HepG2 (cell line): Measurements from ENCODE around the gene FRMD3. TPM values are rescaled to one million over a fixed set of nuclear protein-coding genes. Genes with fewer than 3 reads are reported as not detected.

Experiments
- ATAC-seq: fragments of 200-7000 bp; cut with Tn5 transposase; 3 replicates; pipeline ENCODE4 v1.9.1; 2020; ENCODE audit warnings: mild to moderate bottlenecking, moderate library complexity
- BruUV-seq: library from RNA; stranded (reverse); fragments of 400-500 nt; replicated peaks from 2 replicates; lab custom pipeline; 2021; lab: Mats Ljungman, UMichigan
- CTCF ChIA-PET: fragments of 300-600 bp; formaldehyde crosslinking; extraction: SDS; loops from one replicate; lab custom pipeline; 2021; ENCODE audit warnings: low total read pairs, inconsistent platforms, low intra/inter-chr PET ratio; lab: Yijun Ruan, JAX
- POLR2A ChIA-PET: fragments of 350-600 bp; sonication (Branson Sonifier 250); formaldehyde crosslinking; loops from one replicate; lab custom pipeline; 2020; ENCODE audit warnings: antibody characterized with exemption, inconsistent platforms; lab: Yijun Ruan, JAX
- DNase-seq: peaks from one replicate; pipeline ENCODE4 v3.0.0-alpha.2; 2015; ENCODE audit warnings: low spot score
- FAIRE-seq: peaks from 3 replicates; lab custom pipeline; 2011; peaks lifted over from hg19 to GRCh38; lab: Jason Lieb, UNC
- H2AFZ ChIP-seq: one replicate; pipeline ENCODE4 v1.6.1; 2011; ENCODE audit warnings: low read length, inconsistent platforms
- H3K27ac ChIP-seq: fragments of 300-600 bp; 3 replicates; pipeline ENCODE4 v1.8.0; 2011; ENCODE audit warnings: mixed run types, mild to moderate bottlenecking, mixed read lengths, low read length, inconsistent platforms; ENCODE audit not compliant: insufficient read depth; ENCODE audit errors: extremely low read length
- H3K27me3 ChIP-seq, 2 experiments: fragments of 200-600 bp in 1 of 2; 2 replicates in 1 of 2; 3 replicates in 1 of 2; pipeline versions ENCODE4 v1.6.0 to v1.8.0; 2011; ENCODE audit warnings: low read length in 2 of 2, mild to moderate bottlenecking in 2 of 2, moderate library complexity in 2 of 2, inconsistent platforms in 1 of 2; ENCODE audit not compliant: insufficient read depth in 2 of 2, control insufficient read depth in 1 of 2
- H3K36me3 ChIP-seq, 2 experiments: fragments of 200-600 bp in 1 of 2; replicated peaks in 1 of 2; 2 replicates in 1 of 2; 3 replicates in 1 of 2; pipeline versions ENCODE4 v1.5.1 to v1.8.0; 2011; ENCODE audit warnings: low read length in 2 of 2, inconsistent platforms in 1 of 2; ENCODE audit not compliant: insufficient read depth in 2 of 2, control insufficient read depth in 1 of 2
- H3K4me1 ChIP-seq: 2 replicates; pipeline ENCODE4 v1.5.1; 2012; ENCODE audit warnings: low read length, inconsistent platforms; ENCODE audit not compliant: insufficient read depth
- H3K4me2 ChIP-seq: 2 replicates; pipeline ENCODE4 v1.6.0; 2011; ENCODE audit warnings: low read depth, low read length, inconsistent platforms
- H3K4me3 ChIP-seq, 3 experiments: fragments of 200-600 bp in 1 of 3; sonication (generic), shearing (Covaris generic) in 1 of 3; replicated peaks in 1 of 3; 2 replicates each; pipeline ENCODE4 v1.5.1; 2011 to 2016; ENCODE audit warnings: low read length in 3 of 3, inconsistent platforms in 2 of 3, low read depth in 2 of 3, mild to moderate bottlenecking in 2 of 3, control low read depth in 1 of 3, mixed read lengths in 1 of 3; ENCODE audit not compliant: insufficient read depth in 1 of 3
- H3K79me2 ChIP-seq: one replicate; pipeline ENCODE4 v1.6.1; 2011; ENCODE audit warnings: low read length, inconsistent platforms; ENCODE audit not compliant: insufficient read depth
- H3K9ac ChIP-seq: 2 replicates; pipeline ENCODE4 v1.6.0; 2011; ENCODE audit warnings: mild to moderate bottlenecking, low read depth, low read length, inconsistent platforms; ENCODE audit not compliant: insufficient read depth
- H3K9me3 ChIP-seq: 2 replicates; pipeline ENCODE4 v1.5.1; 2012; ENCODE audit warnings: mild to moderate bottlenecking, low read length
- H4K20me1 ChIP-seq: 2 replicates; pipeline ENCODE4 v1.6.0; 2011; ENCODE audit warnings: inconsistent platforms, mild to moderate bottlenecking, low read length, moderate library complexity; ENCODE audit not compliant: insufficient read depth
- CBX2 ChIP-seq, 2 experiments: fragments of 200-600 bp in 1 of 2; sonication (generic); formaldehyde crosslinking in 1 of 2; IDR thresholded peaks; 2 replicates each; pipeline versions ENCODE4 v1.7.0 to v1.8.1; 2018 to 2022; ENCODE audit warnings: low read depth in 2 of 2, low read length in 1 of 2, mild to moderate bottlenecking in 1 of 2, missing genetic modification reagents in 1 of 2
- HMGA1 ChIP-seq: sonication (generic); formaldehyde crosslinking; conservative IDR thresholded peaks from 2 replicates; pipeline ENCODE4 v1.4.0; 2020; ENCODE audit warnings: missing genetic modification reagents
- MXD3 ChIP-seq: IDR thresholded peaks from 2 replicates; pipeline ENCODE4 v1.6.1; 2016; ENCODE audit warnings: mild to moderate bottlenecking, missing biosample characterization, missing genetic modification reagents
- NFKB2 ChIP-seq: sonication (generic); formaldehyde crosslinking; IDR thresholded peaks from 2 replicates; pipeline ENCODE4 v1.4.0; 2020; ENCODE audit warnings: missing genetic modification reagents, borderline replicate concordance
- POGZ ChIP-seq: sonication (generic); formaldehyde crosslinking; IDR thresholded peaks from 2 replicates; pipeline ENCODE4 v1.4.0; 2020; ENCODE audit warnings: mild to moderate bottlenecking, missing genetic modification reagents
- ZNF589 ChIP-seq: sonication (generic); formaldehyde crosslinking; conservative IDR thresholded peaks from 2 replicates; pipeline ENCODE4 v1.8.0; 2022; ENCODE audit warnings: mild to moderate bottlenecking, moderate library complexity, missing genetic modification reagents
- WGBS: methylation state at CpG from one replicate; pipeline ENCODE4 v1.1.6; 2017; ENCODE audit warnings: low lambda C conversion rate; 5-methylcytosine and 5-hydroxymethylcytosine counted together
- in situ Hi-C: cut with HindIII; loops from 2 replicates; pipeline ENCODE4 v1.10.0; 2017; ENCODE audit warnings: low pct_unique_long_range_greater_than_20kb; ENCODE audit not compliant: extremely low pct_ligation_motif_present
- intact Hi-C: fragments of 100-400 bp; cut with micrococcal nuclease; formaldehyde crosslinking; loops from one replicate; pipeline ENCODE4 v1.10.0; 2022; ENCODE audit not compliant: unreplicated experiment
- polyA plus RNA-seq, 8 experiments: library from polyadenylated mRNA; depleted of rRNA in 3 of 8; stranded (reverse) in 7 of 8; unstranded in 1 of 8; fragments of >200 nt; fragmentation: Illumina TruSeq in 4 of 8; extraction: Trizol in 4 of 8; gene quantifications; 2 replicates each; pipeline versions ENCODE4 v1.2.1 to v1.2.3, GENCODE V29; 2011 to 2016; ENCODE audit warnings: low read depth in 4 of 8, missing spikeins in 1 of 8, mixed read lengths in 1 of 8; ENCODE audit not compliant: insufficient read depth in 1 of 8
- total RNA-seq, 5 experiments: library from RNA; depleted of rRNA; stranded (reverse); fragments of >200 nt; fragmentation: Illumina TruSeq; extraction: Trizol; gene quantifications; 2 replicates each; pipeline ENCODE4 v1.2.3, GENCODE V29; 2016; ENCODE audit warnings: low read depth in 1 of 5
- TF ChIP-seq, protein P1 (sequence below): sonication (generic); formaldehyde crosslinking; IDR thresholded peaks from 2 replicates; pipeline ENCODE4 v1.4.0; 2020; ENCODE audit warnings: missing genetic modification reagents, borderline replicate concordance
- TF ChIP-seq, protein P2 (sequence below): conservative IDR thresholded peaks from 2 replicates; pipeline ENCODE4 v1.6.1; 2018; ENCODE audit warnings: missing genetic modification reagents

FRMD3 gene
- total and polyA plus RNA-seq, 2 of the 13 experiments (the other 11 are each of a cell fraction or from before 2014, with no cell fraction given): 3.2 to 7.7 TPM

- TF ChIP-seq, protein P1, sequence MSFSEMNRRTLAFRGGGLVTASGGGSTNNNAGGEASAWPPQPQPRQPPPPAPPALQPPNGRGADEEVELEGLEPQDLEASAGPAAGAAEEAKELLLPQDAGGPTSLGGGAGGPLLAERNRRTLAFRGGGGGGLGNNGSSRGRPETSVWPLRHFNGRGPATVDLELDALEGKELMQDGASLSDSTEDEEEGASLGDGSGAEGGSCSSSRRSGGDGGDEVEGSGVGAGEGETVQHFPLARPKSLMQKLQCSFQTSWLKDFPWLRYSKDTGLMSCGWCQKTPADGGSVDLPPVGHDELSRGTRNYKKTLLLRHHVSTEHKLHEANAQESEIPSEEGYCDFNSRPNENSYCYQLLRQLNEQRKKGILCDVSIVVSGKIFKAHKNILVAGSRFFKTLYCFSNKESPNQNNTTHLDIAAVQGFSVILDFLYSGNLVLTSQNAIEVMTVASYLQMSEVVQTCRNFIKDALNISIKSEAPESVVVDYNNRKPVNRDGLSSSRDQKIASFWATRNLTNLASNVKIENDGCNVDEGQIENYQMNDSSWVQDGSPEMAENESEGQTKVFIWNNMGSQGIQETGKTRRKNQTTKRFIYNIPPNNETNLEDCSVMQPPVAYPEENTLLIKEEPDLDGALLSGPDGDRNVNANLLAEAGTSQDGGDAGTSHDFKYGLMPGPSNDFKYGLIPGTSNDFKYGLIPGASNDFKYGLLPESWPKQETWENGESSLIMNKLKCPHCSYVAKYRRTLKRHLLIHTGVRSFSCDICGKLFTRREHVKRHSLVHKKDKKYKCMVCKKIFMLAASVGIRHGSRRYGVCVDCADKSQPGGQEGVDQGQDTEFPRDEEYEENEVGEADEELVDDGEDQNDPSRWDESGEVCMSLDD (CRISPR knock-in tag): no peak
- TF ChIP-seq, protein P2, sequence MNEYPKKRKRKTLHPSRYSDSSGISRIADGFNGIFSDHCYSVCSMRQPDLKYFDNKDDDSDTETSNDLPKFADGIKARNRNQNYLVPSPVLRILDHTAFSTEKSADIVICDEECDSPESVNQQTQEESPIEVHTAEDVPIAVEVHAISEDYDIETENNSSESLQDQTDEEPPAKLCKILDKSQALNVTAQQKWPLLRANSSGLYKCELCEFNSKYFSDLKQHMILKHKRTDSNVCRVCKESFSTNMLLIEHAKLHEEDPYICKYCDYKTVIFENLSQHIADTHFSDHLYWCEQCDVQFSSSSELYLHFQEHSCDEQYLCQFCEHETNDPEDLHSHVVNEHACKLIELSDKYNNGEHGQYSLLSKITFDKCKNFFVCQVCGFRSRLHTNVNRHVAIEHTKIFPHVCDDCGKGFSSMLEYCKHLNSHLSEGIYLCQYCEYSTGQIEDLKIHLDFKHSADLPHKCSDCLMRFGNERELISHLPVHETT (CRISPR knock-in tag): no peak
- TF ChIP-seq HMGA1 (CRISPR knock-in tag) (no peak), CBX2 (IDR thresholded peaks at IDR 0.05; ENCODE audit: low read depth, low read length) (no peak), CBX2 (CRISPR knock-in tag; IDR thresholded peaks at IDR 0.05; ENCODE audit: low read depth) (no peak), ZNF589 (CRISPR knock-in tag) (no peak), MXD3 (CRISPR knock-in tag) (no peak)
Observed at GRCh38 chr9:83535736-83536135, 2.5 kb downstream of the FRMD3 start (continued).

- Histone ChIP-seq H3K4me3 (no peak overlapping the region), H3K79me2 (peaks cover 52% of the 10 kb centered on the region), H2AFZ (no peak overlapping the region), H4K20me1 (no peaks in the 10 kb centered on the region), H3K9ac (no peak overlapping the region), H3K4me2 (no peak overlapping the region), H3K36me3 (no peaks in the 10 kb centered on the region), H3K9me3 (peaks cover 5% of the 10 kb centered on the region), H3K27me3 (no peaks in the 10 kb centered on the region; a peak in 1 of 5 replicates), H3K27ac (no peak overlapping the region), H3K4me1 (peaks cover 35% of the 10 kb centered on the region)
- intact Hi-C loops (no loop called here), in situ Hi-C loops (no loop called here)
- TF ChIP-seq NFKB2 (CRISPR knock-in tag) (no peak), POGZ (CRISPR knock-in tag) (no peak)
- ChIA-PET POLR2A (no interaction called here), CTCF (no interaction called here)
- no TSS peak for BruUV-seq
- no peak for DNase-seq
- FAIRE-seq: no peak
- 98% methylated on average over 2 of the region's 2 CpGs for WGBS
- ATAC-seq: no peak
Observed at GRCh38 chr9:83533296-83533695, 4.9 kb downstream of the FRMD3 start.
